Duodenal mucosa (tissue), 2 donors: ENCODE results near the gene PIP5K1B.

Source experiments
- H3K27ac ChIP-seq: one replicate; pipeline ENCODE4 v1.7.0; 2013; ENCODE audit warnings: low read depth, low read length
- H3K27me3 ChIP-seq, 2 donors: one replicate each; pipeline ENCODE4 v1.7.0; 2013; ENCODE audit warnings: low read length in 2 of 2, control low read depth in 1 of 2; ENCODE audit not compliant: insufficient read depth in 2 of 2, control insufficient read depth in 1 of 2
- H3K36me3 ChIP-seq, 2 donors: one replicate each; pipeline ENCODE4 v1.7.0; 2013; ENCODE audit warnings: low read length in 2 of 2, control low read depth in 1 of 2; ENCODE audit not compliant: insufficient read depth in 2 of 2, control insufficient read depth in 1 of 2
- H3K4me1 ChIP-seq, 2 donors: one replicate each; pipeline ENCODE4 v1.7.0; 2013; ENCODE audit warnings: low read length in 2 of 2, control low read depth in 1 of 2; ENCODE audit not compliant: insufficient read depth in 2 of 2, control insufficient read depth in 1 of 2
- H3K4me3 ChIP-seq, 2 donors: one replicate each; pipeline ENCODE4 v1.7.0; 2013; ENCODE audit warnings: low read length in 2 of 2, low read depth in 1 of 2
- H3K9ac ChIP-seq, 2 donors: one replicate each; pipeline ENCODE4 v1.7.0; 2013; ENCODE audit warnings: low read length in 2 of 2, low read depth in 1 of 2
- H3K9me3 ChIP-seq, 2 donors: one replicate each; pipeline ENCODE4 v1.7.0; 2013; ENCODE audit warnings: low read length in 2 of 2, control low read depth in 1 of 2; ENCODE audit not compliant: control insufficient read depth in 1 of 2

PIP5K1B gene

GRCh38 chr9:68912561-68912960 is 207.5 kb downstream of the PIP5K1B start:
- no peak overlapping the region for H3K27ac ChIP-seq
- H3K4me3 ChIP-seq: no peak overlapping the region
- no peaks in the 10 kb centered on the region for H3K9me3 ChIP-seq
- peaks cover 5 to 7% of the 10 kb centered on the region in 2 donors for H3K4me1 ChIP-seq
- H3K36me3 ChIP-seq: peaks cover 0 to 6% of the 10 kb centered on the region in 2 donors
- H3K27me3 ChIP-seq: no peaks in the 10 kb centered on the region
- H3K9ac ChIP-seq: no peak overlapping the region

GRCh38 chr9:68913054-68913453 is 208.0 kb downstream of the PIP5K1B start:
- peaks cover 0 to 9% of the 10 kb centered on the region in 2 donors for H3K36me3 ChIP-seq

GRCh38 chr9:68914751-68915150 is 209.7 kb downstream of the PIP5K1B start:
- Histone ChIP-seq H3K27ac (no peak overlapping the region), H3K9me3 (no peaks in the 10 kb centered on the region), H3K27me3 (no peaks in the 10 kb centered on the region), H3K36me3 (peaks cover 0 to 13% of the 10 kb centered on the region in 2 donors), H3K4me3 (no peak overlapping the region), H3K9ac (no peak overlapping the region), H3K4me1 (peaks cover 5 to 7% of the 10 kb centered on the region in 2 donors)

More at GRCh38 chr9:68913054-68913453, 208.0 kb downstream of the PIP5K1B start:
- Histone ChIP-seq H3K9me3 (no peaks in the 10 kb centered on the region), H3K4me1 (peaks cover 5 to 7% of the 10 kb centered on the region in 2 donors), H3K9ac (no peak overlapping the region), H3K27me3 (no peaks in the 10 kb centered on the region), H3K27ac (no peak overlapping the region), H3K4me3 (no peak overlapping the region)

- no peak overlapping the region for H3K27ac ChIP-seq
- no peak overlapping the region for H3K9ac ChIP-seq
- H3K4me1 ChIP-seq: no peaks in the 10 kb centered on the region
- no peaks in the 10 kb centered on the region for H3K27me3 ChIP-seq
- H3K4me3 ChIP-seq: no peak overlapping the region
- no peaks in the 10 kb centered on the region for H3K9me3 ChIP-seq
- H3K36me3 ChIP-seq: peaks cover 3 to 22% of the 10 kb centered on the region in 2 donors
Observed at GRCh38 chr9:68919661-68920060, 214.6 kb downstream of the PIP5K1B start.

DNA sequence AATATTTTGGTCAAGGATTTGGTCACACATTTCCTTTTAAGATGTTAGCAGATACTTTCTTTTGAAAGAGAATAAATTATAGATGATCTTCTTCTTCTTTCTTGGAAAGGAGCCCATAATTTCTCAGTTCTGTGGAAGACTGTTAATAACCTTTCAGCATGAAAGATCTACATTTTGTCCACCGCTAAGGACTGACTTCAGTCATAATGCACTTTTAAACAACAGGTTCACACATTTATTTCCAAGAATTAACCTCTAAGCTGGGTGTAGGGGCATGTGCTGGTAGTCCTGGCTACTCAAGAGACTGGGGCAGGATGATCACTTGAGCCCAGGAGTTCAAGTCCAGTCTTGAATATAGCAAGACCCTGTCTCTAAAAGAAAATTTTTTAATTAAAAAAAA is 215.9 kb downstream of the PIP5K1B start:
- no peak overlapping the region for H3K4me3 ChIP-seq
- H3K4me1 ChIP-seq: no peaks in the 10 kb centered on the region
- H3K36me3 ChIP-seq: peaks cover 3 to 22% of the 10 kb centered on the region in 2 donors
- H3K27ac ChIP-seq: no peak overlapping the region
- no peaks in the 10 kb centered on the region for H3K27me3 ChIP-seq
- H3K9me3 ChIP-seq: no peaks in the 10 kb centered on the region
- no peak overlapping the region for H3K9ac ChIP-seq

GRCh38 chr9:68923480-68923879 is 218.4 kb downstream of the PIP5K1B start:
- Histone ChIP-seq H3K9ac (no peak overlapping the region), H3K9me3 (no peaks in the 10 kb centered on the region), H3K27ac (no peak overlapping the region), H3K36me3 (peaks cover 3 to 11% of the 10 kb centered on the region in 2 donors), H3K27me3 (no peaks in the 10 kb centered on the region), H3K4me3 (no peak overlapping the region), H3K4me1 (no peaks in the 10 kb centered on the region)

GRCh38 chr9:68925175-68925574 is 220.1 kb downstream of the PIP5K1B start:
- Histone ChIP-seq H3K4me3 (no peak overlapping the region), H3K9ac (no peak overlapping the region), H3K9me3 (no peaks in the 10 kb centered on the region), H3K27me3 (no peaks in the 10 kb centered on the region), H3K27ac (no peak overlapping the region), H3K36me3 (peaks cover 7 to 11% of the 10 kb centered on the region in 2 donors), H3K4me1 (no peaks in the 10 kb centered on the region)

GRCh38 chr9:68927165-68927564 is 222.1 kb downstream of the PIP5K1B start:
- Histone ChIP-seq H3K4me1 (no peaks in the 10 kb centered on the region), H3K9ac (no peak overlapping the region), H3K36me3 (peaks cover 7 to 9% of the 10 kb centered on the region in 2 donors), H3K4me3 (no peak overlapping the region), H3K9me3 (no peaks in the 10 kb centered on the region), H3K27ac (no peak overlapping the region), H3K27me3 (no peaks in the 10 kb centered on the region)

GRCh38 chr9:68931821-68932220 is 226.8 kb downstream of the PIP5K1B start:
- Histone ChIP-seq H3K27ac (no peak overlapping the region), H3K9me3 (no peaks in the 10 kb centered on the region), H3K9ac (no peak overlapping the region), H3K27me3 (no peaks in the 10 kb centered on the region), H3K4me3 (no peak overlapping the region), H3K36me3 (peaks cover 6 to 7% of the 10 kb centered on the region in 2 donors), H3K4me1 (no peaks in the 10 kb centered on the region)

DNA sequence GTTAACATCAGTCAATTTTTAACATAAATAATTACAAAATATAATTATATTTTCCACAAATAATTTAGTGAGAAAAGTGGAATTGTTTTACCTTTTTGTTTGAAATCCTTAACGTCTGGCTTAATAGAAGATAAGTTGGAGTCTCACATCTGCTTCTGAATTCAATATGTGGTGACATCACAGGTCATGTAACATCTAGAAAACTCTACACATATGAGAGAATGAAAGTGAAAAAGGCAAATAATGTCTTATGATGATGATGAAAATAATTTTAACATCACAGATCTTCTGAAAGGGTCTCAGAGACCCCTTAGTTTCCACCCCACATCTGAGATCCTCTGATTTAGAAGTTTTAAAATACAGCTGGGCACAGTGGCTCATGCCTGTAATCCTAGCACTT is 227.4 kb downstream of the PIP5K1B start:
- no peaks in the 10 kb centered on the region for H3K9me3 ChIP-seq

More for the DNA sequence above, 227.4 kb downstream of the PIP5K1B start:
- Histone ChIP-seq H3K27me3 (no peaks in the 10 kb centered on the region), H3K36me3 (peaks cover 6 to 7% of the 10 kb centered on the region in 2 donors), H3K9ac (no peak overlapping the region), H3K4me1 (no peaks in the 10 kb centered on the region), H3K27ac (no peak overlapping the region), H3K4me3 (no peak overlapping the region)
